Measurements from ENCODE around the gene STK38.

STK38 gene

DNA sequence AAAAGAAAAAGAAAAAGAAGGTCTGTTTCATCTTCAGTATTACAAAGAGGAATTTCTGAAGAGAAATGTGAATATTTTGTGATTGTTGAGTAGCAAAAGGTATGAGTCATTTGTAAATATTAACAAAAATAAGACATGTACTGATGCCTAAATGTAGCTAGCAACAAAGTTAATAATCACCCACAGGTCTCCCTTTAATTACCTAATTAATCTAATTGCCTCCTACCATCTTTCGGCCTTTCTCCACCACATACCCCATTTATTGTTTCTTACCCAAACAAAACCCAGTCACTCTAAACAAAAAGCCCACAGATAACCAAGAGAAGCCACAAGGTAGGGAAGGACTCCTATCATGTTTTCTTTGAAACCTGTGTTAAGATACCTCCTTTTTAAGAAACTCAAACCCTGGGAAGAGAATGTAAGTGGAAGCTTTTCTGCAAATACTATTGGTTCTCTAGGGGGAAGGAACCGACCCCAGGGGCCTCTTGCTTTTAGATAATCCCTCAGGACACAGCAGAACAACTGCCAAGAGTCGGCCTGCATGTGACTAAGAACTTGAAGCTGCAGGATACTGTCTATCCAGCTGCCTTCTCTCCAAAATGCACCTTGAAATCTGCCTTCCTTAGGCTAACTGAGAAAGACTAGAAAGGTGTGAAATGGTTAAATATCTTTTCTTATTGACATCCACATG lies 16.1 kb upstream of the STK38 start:
- no peak for DNase-seq

DNA sequence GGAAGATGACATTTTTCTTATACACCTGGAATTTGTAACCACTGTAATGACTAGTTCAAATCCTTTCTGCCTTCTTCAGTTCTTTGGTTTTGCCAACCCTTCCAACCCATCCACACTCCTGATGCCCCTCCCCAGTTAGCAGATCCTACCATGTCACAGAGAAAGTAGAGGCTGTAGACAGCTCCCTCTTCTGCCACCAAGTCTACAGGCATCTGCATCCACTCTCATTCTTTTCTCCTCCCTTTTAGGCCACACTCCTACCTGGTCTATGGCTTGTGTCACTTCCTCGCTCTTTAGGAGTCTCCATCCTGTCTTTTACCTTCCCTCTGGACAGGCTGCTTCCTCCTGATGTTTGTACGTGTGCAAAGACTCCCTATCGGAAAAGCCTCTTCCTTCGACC lies 13.5 kb upstream of the STK38 start:
- DNase-seq, result no peak

DNA sequence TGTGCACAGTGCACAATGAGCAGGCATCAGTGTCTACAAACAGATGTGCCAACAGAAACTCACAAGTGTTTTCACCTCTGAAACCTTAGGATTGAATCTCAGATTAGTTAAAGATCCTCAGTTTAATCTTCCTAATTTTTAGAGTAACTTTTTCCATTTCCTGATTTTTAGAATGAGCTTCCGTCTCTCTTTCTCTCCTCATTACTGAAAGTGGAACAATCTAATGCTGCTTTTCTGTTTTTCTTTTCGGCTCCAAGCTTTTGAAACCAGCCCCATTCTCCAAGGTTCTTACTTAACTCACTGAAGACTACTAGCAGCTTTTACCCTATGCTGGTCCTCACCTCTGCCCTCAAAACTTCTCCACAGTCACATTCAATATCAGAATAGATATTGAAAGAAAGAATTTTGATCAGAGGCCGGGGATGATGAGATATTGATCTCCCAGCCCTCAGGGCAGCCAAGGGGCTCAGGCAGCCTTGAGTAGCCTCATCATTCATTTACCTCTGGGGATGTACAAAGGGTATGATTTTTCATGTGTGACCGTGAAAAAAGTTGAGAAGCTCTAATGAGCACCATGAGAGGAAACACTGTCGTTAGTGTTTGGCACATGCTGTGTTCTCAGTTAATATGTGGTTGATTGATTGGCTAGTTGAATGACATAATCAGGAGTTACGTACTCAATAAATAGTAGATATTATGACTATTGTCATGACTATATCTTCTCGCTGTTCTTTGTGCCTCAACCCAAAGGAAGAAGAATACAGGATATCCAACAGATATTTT lies 11.9 kb upstream of the STK38 start:
- no peak for DNase-seq

DNA sequence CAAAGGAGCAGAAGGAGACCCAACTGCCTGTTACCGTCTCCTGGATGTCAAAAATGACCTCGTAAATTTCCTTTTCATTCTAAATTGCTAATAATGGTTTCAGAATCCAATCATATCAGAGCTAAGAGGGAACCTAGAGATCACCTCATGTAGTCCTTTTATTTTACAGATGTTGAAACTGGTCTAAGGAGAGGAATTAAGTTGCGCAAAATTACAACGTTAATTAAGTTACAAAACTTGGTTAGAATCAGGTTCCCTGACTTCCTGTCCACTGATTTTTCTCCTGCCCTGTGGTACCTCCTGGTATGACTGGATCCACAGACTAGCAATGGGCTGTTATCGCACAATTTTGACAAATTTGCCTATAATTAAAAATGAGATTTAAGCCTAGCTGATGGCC lies 9.0 kb upstream of the STK38 start:
- no peak for DNase-seq

DNA sequence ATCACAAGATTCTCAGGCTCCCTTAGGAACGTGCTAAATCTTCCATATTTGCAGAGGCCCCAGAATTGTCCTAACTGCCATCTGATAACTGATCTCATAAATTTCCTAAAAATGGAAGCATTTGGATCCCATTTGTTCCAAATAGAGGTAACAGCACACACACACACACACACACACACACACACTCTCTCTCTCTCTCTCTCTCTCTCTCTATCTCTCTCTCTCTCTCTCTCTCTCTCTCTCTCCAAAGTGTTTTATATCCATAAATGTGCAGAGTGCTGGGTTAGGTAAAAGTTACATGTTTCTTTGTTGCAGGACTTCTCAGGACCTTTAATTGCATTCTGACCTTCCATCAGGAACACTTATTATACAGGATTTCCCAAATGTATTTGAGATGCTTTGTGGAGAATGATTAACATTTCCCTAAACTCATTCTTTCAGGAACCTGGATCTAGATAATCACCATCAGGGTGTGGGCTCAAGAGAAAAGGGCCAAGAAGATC lies 8.5 kb upstream of the STK38 start:
- no peak for DNase-seq

DNA sequence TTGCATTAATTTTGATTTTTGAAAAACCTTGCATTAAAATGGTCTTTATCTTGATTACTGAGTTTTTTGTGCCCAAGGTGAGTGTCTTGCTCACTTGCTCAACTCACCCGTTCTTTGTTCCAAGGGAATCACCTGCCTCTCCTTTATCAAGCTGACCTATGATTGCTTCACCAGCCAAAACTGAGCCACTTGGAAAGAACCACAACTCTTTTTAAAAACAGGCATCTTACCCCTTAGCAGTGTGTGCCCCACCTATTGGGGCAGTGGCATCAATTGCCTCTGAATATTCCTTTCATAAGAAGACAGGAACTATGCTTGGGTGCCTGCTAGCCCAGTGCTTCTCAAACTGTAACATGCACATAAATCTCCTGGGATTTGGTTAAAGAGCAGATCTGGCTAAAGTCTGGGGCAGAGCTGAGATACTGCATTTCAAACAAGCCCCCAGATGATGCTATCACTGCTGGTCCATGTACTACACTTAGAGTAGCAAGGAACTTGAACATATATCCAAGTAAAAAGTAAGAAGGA lies 3.3 kb upstream of the STK38 start:
- DNase-seq, result no peak

DNA sequence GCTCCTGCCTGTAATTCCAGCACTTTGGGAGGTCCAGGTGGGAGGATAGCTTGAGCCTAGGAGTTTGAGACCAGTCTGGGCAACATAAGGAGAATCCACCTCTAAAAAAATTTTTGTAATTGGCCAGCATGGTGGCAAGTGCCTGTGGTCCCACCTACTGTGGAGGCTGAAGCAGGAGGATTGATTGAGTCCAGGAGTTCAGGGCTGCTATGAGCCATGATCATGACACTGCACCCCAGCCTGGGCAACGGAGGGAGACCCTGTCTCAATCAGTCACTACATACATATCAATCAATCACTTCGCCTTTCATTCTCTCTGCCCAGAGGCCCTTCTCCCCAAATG lies 1.1 kb upstream of the STK38 start:
- DNase-seq, result no peak

DNA sequence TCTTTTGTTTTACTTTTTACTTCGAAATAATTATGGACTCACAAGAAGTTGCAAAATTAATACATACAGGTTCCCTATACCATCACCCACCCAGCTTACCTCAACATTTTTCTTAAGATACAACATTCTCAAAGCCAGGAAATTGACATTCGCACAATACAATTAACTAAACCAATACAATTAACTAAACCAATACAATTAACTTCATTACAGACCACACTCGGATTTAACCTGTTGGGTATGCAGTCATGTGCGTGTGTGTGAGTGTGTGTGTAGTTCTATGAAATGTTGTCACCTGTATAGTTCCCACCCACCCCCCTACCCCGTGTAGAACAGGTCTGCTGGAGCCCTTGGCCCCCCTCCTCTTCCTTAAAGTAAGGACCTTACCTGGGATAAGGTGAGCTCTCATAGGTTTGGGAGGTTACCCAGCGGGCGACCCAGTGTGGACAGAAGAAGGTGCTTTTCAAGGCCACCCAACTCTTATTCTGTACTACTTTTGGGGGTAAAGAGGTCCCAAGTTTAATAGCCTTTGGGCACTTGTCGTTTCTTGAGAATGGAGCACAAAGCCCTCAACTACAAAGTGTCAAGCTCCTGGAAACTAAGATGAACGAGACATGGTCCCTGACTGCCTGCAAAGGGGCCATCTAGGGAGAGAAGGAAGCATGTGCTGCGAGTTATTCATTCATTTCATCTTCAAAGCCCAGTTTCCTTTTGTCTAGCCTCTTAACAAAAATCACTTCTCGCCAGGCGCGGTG lies 544 bp upstream of the STK38 start:
- no peak for DNase-seq

DNA sequence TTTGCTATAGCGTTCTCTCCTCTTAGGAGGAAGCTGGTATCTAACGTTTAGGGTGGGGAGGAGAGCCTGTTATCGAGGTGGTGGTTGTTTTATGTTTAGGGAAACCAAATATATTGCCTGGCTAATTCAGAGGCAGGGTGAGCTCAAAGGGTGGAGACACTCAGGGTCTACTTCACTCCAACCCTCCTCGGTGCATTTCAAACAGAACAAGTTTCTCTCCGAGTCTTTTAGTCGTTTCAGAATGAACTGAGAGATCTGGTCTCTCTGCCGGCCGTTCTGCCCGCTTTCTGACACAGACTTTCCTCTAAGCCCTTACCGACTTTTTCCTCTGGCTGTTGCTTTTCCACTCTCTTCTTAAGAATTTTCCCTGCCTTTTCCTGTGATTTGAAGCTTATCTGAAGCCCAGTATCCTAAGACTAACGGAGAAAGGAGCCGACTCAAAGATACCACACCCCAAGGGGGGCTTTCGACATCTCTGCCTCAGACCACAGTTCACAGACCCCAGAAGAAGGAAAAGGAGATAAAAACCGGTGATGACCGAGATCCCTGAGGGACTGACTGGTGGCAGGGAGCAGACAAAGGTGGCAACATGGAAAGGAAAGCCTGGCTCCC lies 865 bp downstream of the STK38 start:
- DNase-seq, result no peak

DNA sequence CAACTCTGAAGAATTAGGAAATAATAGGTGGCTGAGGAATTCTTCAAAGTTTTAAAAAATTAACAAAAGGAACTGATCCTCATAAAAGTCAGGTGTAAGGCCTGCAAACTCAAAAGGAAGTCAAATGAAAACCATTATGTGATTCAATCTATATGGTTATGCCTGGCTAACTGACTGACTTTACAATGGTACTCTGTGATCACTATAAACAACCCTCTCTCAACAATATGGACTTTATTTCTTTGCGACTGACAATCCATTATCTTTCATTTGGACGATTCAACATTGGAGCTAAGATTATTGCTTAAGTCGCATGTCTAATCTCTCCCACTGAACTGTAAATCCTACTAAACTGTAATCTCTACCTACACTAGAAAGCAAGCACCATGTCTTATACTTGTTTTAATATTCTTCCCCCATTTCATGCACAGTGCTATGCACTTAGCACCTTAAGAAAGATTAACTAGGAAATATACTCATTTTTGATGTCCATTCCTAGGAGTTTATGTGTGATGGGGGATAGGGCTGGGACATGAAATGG lies 1.4 kb downstream of the STK38 start:
- no peak for DNase-seq

DNA sequence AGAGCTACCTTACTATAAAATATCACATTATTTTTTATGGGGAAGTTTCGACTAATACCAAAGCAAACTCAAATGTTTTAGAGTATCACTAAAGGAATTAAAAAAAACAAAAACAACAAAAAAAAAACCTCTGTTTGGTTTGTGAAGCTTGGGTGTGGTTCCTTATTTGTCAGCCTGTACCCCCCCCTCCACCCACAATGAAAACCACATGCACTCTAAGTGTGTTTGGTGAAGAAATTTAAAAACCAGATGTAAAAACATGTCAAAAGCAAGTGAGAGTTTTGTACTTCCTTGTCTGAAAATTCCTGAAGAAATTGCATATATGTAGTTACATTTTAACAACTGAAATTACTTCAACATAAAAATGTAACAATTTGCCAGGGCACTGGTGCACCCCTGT lies 3.1 kb downstream of the STK38 start:
- no peak for DNase-seq

DNA sequence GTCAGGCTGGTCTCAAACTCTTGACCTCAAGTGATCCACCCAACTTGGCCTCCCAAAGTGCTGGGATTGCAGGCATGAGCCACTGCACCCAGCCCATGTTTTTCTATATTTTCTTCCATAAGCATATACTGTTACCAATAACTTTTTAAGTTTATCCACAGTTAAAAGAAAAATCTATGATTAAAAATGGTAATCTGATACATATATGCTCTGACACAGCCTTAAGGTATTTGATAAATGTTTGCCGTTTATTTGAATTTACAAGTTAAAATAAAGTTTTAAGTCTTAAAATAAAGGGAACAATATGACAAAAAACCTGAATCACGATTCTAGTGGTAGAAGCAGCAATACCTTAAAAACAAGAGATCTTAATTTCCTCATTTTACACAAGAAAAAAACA lies 5.2 kb downstream of the STK38 start:
- no peak for DNase-seq

DNA sequence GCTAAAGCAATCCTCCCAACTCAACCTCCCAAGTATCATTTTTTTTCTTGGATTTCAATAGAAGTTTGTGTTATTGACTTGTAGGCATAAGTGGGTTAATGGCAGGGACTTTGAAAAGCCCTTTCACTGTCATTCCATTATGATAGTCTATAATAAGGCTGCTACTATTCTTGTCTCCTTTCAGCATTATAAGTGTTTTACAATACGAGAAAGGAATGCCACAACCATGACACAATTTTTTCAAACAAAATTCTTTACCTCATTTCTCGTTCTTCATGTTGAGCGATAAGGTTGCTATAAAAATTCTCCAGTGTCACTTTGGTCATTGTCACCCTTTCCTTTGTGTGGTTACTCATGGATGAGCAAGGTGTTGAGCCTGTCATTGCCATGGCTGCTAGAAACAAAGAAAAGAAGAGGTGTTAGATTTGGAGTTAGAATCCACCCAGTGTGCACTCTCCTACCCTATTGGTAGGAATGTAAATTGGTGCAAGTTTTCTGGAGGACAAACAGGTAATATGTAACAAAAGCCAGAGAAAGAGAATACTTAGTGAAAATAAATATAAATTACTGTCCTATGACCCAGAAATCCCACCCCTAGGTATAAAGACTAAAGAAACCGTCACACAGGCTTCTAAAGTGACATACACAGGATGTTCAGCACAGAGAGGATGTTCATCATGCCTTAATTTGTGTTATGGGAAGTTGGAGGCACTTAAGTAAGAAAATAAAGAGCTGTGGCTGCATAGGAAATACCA lies 7.3 kb downstream of the STK38 start:
- no peak for DNase-seq

DNA sequence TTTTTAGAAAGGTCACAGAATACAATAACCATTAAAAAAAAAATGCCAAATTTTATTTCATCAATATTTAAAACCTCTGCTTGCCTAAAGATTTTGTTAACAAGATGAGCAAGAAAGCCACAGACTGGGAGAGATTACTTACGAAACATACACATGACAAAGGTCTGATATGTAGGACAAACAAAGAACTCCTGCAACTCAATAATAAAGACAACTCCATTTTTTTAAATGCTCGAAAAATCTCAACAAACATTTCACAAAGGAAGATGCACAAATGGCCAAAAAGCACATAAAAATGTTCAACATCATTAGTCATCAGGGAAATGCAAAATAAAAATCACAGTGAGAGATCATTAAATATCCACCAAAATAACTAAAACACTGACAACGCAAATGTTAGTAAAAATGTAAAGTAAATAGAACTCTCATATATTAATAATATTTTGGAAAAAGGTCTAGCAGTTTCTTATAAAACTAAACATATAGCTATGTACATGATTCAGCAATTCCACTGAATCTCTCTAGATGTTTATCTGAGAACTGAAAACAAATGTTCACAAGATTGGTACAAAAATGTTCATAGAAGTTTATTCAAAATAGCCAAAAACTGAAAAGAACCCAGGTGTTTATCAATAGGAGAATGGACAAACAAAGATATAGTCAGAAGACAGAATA lies 10.3 kb downstream of the STK38 start:
- no peak for DNase-seq

DNA sequence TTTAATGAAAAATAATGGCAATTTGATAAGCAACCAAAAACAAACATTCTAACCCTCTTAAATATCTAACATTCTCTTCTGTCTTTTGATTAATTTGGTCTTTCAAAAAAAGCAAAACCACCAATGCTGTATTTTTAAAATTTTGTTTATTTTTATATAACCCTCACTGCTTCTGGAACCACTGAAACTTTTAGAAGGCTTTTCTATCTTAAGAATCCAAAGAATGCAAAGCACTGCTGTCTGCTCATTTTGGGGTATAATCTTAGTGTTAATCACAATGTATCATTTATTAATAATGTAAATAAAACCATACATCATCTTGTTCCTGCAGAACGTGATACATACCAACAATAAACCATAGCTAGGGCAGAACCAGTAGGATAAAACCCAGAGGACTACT lies 14.0 kb downstream of the STK38 start:
- DNase-seq, result no peak

DNA sequence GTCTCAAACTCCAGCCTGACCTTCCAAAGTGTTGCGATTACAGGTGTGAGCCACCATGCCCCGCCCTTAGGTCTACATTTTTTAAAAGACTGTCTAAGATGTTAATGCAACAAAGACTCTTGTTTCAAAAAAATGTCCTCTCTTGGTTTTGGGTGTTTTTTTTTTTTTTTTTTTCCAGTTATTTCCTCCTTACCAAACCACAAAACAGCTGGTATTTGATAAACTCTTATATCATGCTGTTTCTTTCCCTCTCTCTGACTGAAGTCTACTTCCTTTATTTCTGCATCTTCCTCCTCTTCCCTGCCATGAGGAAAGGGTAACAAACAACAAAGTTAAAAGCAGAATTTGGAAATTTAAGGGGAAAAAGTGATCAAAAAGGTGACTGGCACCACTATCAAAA lies 21.2 kb downstream of the STK38 start:
- no peak for DNase-seq

DNA sequence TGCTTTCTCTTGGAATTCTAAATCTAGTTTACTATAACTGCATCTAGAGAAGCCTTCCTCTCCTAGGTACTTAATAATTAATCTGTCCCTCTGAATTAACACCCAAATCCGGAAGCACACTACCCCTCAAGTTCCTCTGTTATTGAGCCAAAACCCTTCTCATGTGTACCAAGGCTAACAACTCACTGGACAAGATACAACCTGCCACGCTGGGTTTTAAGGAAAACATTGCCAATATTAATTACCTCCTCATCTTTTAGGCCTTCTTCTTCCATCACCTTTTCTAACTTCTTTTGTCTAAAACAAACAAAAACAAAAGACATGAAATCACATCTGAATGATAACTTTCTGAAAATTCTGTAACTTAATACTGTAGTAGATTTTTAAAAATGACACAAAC lies 21.9 kb downstream of the STK38 start:
- DNase-seq, result no peak

DNA sequence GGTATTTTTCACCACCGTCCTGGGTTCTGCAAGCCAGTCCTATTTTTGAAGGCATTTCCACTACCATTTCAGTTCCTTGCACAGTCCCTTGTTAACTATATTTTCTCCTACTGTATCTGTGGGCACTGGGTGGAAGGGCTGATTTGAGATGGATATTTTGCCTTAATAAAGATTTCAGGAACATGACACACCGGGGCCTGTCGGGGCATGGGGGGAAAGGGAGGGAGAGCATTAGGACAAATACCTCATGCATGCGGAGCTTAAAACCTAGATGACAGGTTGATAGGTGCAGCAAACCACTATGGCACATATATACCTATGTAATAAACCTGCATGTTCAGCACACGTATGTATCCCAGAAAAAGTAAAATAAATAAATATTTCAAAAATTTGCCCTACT lies 22.4 kb downstream of the STK38 start:
- no peak for DNase-seq

DNA sequence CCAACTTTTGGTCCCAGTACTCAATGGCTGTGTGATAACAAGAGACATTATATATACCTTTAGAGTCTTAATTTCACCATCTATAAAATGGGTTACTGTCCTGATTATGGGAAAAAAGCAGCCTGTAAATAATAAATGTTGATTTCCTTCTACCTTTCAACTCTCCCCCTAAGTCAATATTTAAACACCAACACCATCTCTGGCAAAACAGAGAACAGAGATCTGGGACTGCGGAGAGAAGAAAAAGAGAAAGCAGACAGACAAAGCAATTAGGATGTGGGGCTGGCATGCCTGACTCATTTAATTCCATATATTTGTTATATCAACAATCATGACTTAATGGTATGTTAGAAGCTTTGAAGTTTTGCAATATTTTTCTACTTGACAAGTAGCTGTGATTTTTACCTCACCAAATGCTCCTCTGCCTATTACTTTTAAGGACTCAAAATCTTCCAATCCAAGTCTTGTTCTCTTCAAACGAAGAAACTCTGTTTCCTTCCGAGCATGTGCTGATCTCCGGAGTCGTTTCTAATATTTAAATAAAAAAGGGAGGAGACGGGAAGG lies 23.3 kb downstream of the STK38 start:
- DNase-seq, result no peak

DNA sequence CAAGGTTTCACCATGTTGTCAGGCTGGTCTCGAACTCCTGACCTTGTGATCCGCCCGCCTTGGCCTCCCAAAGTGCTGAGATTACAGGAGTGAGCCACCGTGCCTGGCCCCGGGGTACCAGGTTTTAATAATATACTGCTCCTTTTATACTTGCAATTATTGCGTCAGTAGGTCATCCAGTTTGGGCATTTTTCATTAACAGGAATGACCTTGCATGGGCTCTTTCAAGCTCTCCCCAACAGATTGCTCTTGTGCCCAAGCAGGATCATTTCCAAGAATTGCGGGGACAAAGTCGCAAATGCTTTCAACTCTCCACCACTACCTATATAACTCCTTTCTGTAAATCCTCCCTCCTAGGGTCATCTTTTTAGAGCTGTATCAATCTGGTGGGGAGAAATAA lies 23.8 kb downstream of the STK38 start:
- DNase-seq, result no peak

DNA sequence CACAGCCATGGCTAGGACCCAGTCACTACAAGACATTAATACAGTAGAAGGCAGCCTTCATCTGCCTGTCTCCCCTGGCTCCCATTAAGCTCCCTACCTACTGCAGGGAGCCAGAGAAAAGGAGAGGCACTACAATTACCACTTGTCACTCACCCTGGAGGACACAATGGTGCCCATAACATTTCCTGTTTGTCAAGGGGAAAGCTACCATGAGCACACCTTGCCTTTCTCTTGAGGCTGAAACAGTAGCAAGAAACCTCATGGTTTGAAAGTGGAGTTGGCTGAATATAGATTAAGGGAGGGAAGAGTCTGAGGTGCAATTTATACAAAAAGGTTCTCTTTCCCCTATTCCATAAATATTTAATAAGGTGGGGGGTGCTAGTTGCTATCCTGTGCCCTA lies 27.9 kb downstream of the STK38 start:
- DNase-seq, result no peak

Data from cerebellar nuclear complex (tissue), 1 donor.